ENCODE results near the gene NCBP3. TPM values are rescaled to one million over a fixed set of nuclear protein-coding genes. Genes with fewer than 3 reads are reported as not detected.

The NCBP3 gene
- total and polyA plus RNA-seq, 2 of the 8 experiments (the other 6 are each of a cell fraction or from before 2014, with no cell fraction given), result 19.6 to 46.1 TPM

GRCh38 chr17:3859940-3860339 is 13.9 kb upstream of the NCBP3 start:
- H2AFZ ChIP-seq (ENCODE audit: low read length), result no peak overlapping the region
- no peak overlapping the region for H4K8ac ChIP-seq (ENCODE audit: extremely low read depth, insufficient read depth, low read length)
- DNase-seq (ENCODE audit: low read depth in 1 of 2, low spot score in 2 of 2) (no peak), FAIRE-seq (no peak)
- H2BK20ac ChIP-seq (ENCODE audit: low read length), result no peak overlapping the region
- H2BK15ac ChIP-seq (ENCODE audit: low read length), result no peak overlapping the region
- no peak overlapping the region for H3K4me2 ChIP-seq (ENCODE audit: insufficient read depth in 1 of 2, low read depth in 2 of 2, low read length in 2 of 2)
- H3K79me1 ChIP-seq (ENCODE audit: low read depth, low read length), result no peaks in the 10 kb centered on the region
- no peaks in the 10 kb centered on the region for H3K9me3 ChIP-seq (ENCODE audit: insufficient read depth in 2 of 2, low read depth in 1 of 2, low read length in 1 of 2)
- WGBS, 2 experiments (ENCODE audit: extremely low coverage in 1 of 2, insufficient coverage in 1 of 2, insufficient read length in 1 of 2, insufficient replicate concordance in 2 of 2, low coverage in 1 of 2, low lambda C conversion rate in 2 of 2, missing lambda C conversion rate in 1 of 2), result 90% methylated on average over 8 of the region's 9 CpGs; no CpG with 5 or more reads in 1 of the 2 experiments
- POLR2A ChIA-PET (ENCODE audit: partially characterized antibody), result interaction anchor here (1.2 to 1.6 kb wide), 2 partner anchors 9 to 15 kb away, joined by 5 to 9 read pairs; no protein-coding TSS in a partner anchor
- no peak overlapping the region for H2BK12ac ChIP-seq (ENCODE audit: low read depth, low read length)
- no peak overlapping the region for H2BK120ac ChIP-seq (replicated peaks; ENCODE audit: low read depth, low read length)
- H3K4ac ChIP-seq (replicated peaks; ENCODE audit: insufficient read length, low read depth, low read length), result no peak overlapping the region
- no peaks in the 10 kb centered on the region for H3K79me2 ChIP-seq (ENCODE audit: control insufficient read depth in 1 of 2, insufficient read depth in 2 of 2, low read length in 2 of 2)
- H3K14ac ChIP-seq (ENCODE audit: insufficient read length), result no peak overlapping the region
- H3K36me3 ChIP-seq (ENCODE audit: control insufficient read depth in 2 of 4, insufficient read depth in 4 of 4, low read length in 3 of 4), result peaks cover 0 to 11% (median 2%) of the 10 kb centered on the region in 4 experiments; a peak in 4 of 8 replicates
- no peak overlapping the region for H3K23ac ChIP-seq (ENCODE audit: insufficient read length)
- H3K27ac ChIP-seq (ENCODE audit: low read depth, low read length), result no peak overlapping the region
- H3K56ac ChIP-seq (replicated peaks; ENCODE audit: insufficient read length, low read depth, low read length), result no peak overlapping the region
- H2AK5ac ChIP-seq (ENCODE audit: low read depth, low read length), result no peak overlapping the region
- H3K18ac ChIP-seq (ENCODE audit: extremely low read depth, low read length), result no peak overlapping the region
- peaks cover 0 to 2% of the 10 kb centered on the region in 2 experiments for H4K20me1 ChIP-seq (replicated peaks in 1 of 2; ENCODE audit: control insufficient read depth in 1 of 2, insufficient read depth in 2 of 2, low read length in 2 of 2)
- H2BK5ac ChIP-seq (ENCODE audit: low read depth, low read length), result no peak overlapping the region
- H3K27me3 ChIP-seq (replicated peaks in 1 of 4; ENCODE audit: control insufficient read depth in 3 of 4, extremely low read depth in 1 of 4, insufficient read depth in 3 of 4, low read length in 3 of 4), result no peaks in the 10 kb centered on the region
- H3K9ac ChIP-seq (replicated peaks in 1 of 4; ENCODE audit: extremely low read depth in 1 of 4, low read depth in 3 of 4, low read length in 3 of 4), result no peak overlapping the region
- H3K23me2 ChIP-seq (ENCODE audit: low read depth, low read length), result no peaks in the 10 kb centered on the region
- no peaks in the 10 kb centered on the region for H3K4me1 ChIP-seq (replicated peaks in 1 of 4; ENCODE audit: control insufficient read depth in 3 of 4, insufficient read depth in 4 of 4, low read length in 3 of 4)
- H4K5ac ChIP-seq (ENCODE audit: insufficient read length, low read depth, low read length), result no peak overlapping the region
- CTCF ChIA-PET (ENCODE audit: partially characterized antibody), result interaction anchor here (1.7 to 12.7 kb wide), 4 partner anchors 14 to 124 kb away, joined by 3 to 131 read pairs (median 22); partner anchors contain the start of gene NCBP3
- TF ChIP-seq SIN3A (conservative IDR thresholded peaks at IDR 0.05 in 1 of 2, IDR thresholded peaks at IDR 0.05 in 1 of 2; ENCODE audit: low read depth in 1 of 2, low read length in 2 of 2) (no peak), PHF8 (conservative IDR thresholded peaks at IDR 0.05; ENCODE audit: low read depth, low read length) (no peak), KDM4A (IDR thresholded peaks at IDR 0.05; ENCODE audit: low read depth, low read length, severe bottlenecking) (no peak), TAF1 (IDR thresholded peaks at IDR 0.05; ENCODE audit: low read depth, low read length) (no peak), BRCA1 (IDR thresholded peaks at IDR 0.05; ENCODE audit: low read depth, low read length) (no peak), BACH1 (IDR thresholded peaks at IDR 0.05; ENCODE audit: low read length) (no peak), CBX5 (IDR thresholded peaks at IDR 0.05; ENCODE audit: low read depth, low read length) (no peak), TBP (IDR thresholded peaks at IDR 0.05; ENCODE audit: low read depth, low read length) (no peak), BCL11A (IDR thresholded peaks at IDR 0.05; ENCODE audit: low read depth in 2 of 2, low read length in 2 of 2) (no peak), TCF12 (IDR thresholded peaks at IDR 0.05; ENCODE audit: low read depth, low read length) (no peak), CHD2 (IDR thresholded peaks at IDR 0.05; ENCODE audit: low read length) (no peak), RBBP5 (IDR thresholded peaks at IDR 0.05; ENCODE audit: borderline replicate concordance, low read depth, low read length) (no peak), MAFK (IDR thresholded peaks at IDR 0.05; ENCODE audit: low read depth, low read length) (no peak)
- no peak overlapping the region for H4K91ac ChIP-seq (replicated peaks; ENCODE audit: insufficient read length, low read length)
- H3K4me3 ChIP-seq (ENCODE audit: extremely low read depth in 1 of 4, insufficient read depth in 2 of 4, low read depth in 3 of 4, low read length in 4 of 4), result no peak overlapping the region
